ENCODE data around the gene KCNQ1OT1.
A peak's percentile ranks its signal among the peaks of the same experiment; 100 is the strongest.

The KCNQ1OT1 gene

DNA sequence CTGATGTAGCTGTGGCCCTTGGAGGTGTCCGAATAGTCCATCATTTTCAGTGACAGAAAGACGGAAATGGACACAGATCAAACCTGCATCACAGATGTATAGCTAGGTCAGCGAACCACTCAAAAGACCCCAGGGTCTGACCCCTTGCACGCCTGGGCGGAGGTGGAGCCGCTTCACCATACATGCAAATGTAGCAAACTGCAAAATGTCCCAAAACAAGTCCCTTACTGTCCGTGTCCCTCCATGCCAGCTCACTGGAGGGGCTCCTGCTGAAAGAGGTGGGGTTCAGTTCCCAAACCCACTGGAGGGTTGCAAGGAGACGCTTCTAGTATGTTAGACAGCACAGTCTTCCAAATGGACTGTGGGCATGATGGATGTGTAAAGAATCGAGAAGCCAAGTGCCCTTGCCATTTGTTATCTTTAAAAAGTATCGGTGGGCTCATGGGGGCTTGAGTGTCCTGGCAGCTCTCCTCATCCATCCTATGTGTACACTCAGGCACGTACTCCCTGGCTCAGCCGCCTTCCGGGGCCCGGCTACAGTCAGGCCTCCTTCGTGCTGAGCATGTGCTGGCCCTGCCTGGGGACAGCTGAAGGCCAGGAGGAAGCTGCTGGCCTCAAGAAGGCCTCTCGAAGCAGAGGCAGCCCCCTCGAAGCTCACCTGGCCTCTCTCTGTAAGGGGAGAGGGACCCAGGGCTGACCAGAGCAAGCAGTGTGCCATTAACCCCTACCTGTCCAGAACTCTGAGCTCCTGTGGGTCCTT is 20.2 kb upstream of the KCNQ1OT1 start:
- no peak for DNase-seq (ENCODE audit: low spot score)

DNA sequence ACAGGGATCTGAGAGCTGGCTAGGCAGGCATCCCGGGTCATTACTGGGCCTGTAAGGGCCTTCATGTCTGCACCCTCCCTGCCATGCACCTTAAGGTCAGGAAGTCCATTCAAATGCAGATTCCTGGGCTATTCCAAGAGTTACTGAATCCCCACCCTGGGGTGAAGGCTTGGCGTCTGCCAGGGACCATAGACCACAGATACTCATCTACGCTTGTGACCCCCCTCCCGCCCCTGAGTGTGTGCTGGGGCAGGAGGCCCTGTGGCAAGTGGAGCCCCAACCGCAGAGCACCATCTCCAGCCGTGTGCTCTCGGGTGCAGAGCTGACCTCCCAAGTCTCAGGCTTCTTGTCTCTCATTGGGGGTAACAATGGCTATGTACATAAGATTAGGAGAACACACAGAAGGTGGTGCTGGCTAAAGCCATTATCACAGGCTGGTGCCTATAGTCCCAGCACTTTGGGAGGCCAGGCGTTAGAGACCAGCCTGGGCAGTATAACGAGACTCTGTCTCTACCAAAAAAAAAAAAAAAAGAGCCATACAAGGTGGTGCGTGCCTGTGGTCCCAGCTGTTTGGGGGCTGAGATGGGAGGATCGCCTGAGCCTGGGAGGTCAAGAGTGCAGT is 19.1 kb upstream of the KCNQ1OT1 start:
- DNase-seq (ENCODE audit: low spot score) = no peak

DNA sequence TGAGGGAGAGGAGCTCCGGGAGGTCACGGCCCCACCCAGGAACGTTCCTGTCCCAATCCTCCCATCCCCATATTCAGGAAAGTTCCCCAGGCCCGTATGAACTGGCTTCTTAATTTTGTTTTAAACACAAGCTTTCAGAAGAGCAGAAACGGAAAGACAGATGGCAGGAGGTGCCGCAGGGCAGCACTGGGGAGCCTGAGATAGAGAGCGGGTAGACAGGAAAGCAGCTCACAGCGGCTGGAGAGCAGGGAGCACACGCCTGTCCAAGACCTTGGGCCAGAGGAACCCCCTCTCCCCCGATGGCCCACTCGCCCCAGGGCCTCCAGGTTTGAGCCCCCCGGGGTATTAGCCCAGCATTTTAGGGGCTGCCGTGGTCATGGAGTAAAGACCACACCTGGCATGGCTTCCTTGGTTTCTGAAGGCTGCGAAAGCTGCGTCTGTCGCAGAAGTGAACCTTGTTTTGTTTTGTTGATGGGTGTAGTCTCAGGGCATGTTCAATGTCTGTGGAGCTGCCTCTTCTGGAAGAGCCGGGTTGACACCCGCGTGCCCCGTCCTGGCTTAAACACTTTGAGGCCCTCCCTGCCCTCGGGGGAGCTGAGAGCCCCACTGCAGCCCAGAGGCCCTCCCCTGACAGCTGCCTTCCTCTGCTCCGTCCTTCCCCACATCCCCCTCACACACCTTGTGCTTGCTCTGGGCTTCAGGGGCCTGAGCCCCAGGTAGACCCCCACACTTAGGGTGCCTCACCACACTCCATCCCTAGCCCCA is 17.9 kb upstream of the KCNQ1OT1 start:
- no peak for DNase-seq (ENCODE audit: low spot score)

DNA sequence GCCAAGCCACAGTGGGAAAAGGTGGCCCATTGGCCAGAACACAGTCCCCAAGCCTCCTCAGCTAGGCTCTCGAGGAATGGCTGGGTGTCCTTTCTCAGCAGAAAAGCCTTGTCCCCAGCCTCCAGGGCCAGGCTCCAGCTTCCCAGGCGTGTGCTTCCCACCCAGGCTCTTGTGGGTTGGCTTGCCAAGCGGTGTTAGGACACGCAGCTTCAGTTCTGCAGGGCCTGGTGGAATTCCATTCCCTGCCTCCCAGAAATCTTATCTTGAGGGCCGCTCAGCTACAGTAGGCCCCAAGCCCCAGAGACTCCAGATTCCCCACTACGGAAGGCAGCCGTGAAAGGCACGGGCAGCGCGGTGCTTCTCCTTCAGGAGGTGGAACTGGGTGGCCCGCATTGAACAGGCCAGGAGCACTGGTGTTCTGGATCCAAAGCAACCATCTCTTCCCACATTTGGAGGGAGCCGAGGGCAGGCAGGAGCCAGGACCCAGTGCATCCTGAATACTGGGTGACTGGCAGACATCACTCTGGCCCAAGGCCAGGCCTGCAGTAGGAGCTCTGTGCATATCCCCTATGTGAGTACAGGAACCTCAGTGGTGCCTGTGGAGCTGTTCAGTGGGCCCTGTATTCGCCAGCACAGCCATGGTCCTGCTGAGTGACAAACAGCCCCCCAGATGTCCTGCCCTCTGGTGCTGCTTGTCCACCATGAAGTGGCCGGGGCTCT is 16.7 kb upstream of the KCNQ1OT1 start:
- no peak for DNase-seq (ENCODE audit: low spot score)

DNA sequence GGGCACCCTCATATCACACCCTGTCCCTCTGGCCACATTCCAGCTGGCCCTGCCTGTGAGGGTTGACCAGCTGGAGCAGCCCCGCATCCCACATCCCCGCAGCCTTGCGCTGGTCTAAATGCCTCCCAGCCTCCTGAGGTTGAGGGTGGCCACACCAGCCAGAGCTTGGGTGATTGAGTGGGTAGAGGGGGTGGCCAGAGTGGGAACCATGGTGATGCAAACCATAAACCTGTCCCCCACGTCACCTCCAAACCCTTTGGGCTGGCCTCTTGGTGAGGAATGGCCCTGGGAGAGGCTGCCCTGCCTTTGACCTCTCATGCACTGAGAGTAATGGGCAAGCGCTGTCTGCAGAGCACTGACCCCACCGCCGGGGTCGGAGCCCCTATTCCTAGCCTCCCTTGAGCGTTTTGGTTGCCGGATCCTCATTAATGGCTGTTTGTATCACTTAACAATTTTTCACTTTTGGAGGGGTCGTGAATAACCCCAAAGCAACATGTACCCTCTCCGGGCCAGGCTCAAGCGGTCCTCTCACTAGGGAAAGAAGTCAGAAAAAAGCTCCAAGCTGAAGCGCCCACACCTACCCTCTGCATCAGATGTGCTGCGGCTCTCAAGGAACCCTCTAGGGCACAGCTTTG is 16.0 kb upstream of the KCNQ1OT1 start:
- no peak for DNase-seq (ENCODE audit: low spot score)

DNA sequence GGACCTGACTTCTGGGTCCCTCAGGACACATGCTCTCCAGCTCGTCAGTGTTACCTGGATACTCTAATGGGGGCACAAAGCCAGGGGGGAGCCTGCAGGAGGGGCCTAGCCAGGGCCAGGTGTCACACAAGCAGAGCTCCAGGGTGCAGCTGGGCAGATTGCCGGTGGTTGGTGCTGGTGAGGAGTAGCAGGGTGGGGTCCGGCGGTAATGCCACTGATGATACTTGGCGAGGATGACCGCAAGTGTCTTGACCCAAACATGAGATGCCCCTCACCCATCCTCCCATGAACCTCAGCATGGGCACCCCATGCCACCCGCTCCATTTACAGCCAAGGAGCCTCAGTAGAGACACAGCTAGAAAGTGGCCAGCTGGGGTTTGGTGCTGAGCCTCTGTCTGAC is 15.1 kb upstream of the KCNQ1OT1 start:
- no peak for DNase-seq (ENCODE audit: low spot score)

DNA sequence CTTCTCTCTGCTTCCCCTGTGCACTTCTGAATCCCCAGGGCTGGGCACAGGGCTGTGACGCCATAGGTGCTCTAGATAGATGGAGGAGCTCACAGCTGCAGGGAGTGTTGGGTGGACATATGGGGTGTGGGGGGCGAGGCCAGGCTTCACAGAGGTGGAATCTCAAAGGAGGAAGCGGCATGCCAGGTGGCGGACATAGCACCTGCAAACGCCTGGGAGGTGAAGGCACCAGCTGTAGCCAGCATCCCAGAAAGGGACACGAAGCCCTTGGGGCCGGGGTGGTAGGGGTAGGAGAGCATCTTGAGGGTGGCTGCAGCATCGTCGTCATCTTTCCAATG is 14.6 kb upstream of the KCNQ1OT1 start:
- DNase-seq (ENCODE audit: low spot score) = no peak

DNA sequence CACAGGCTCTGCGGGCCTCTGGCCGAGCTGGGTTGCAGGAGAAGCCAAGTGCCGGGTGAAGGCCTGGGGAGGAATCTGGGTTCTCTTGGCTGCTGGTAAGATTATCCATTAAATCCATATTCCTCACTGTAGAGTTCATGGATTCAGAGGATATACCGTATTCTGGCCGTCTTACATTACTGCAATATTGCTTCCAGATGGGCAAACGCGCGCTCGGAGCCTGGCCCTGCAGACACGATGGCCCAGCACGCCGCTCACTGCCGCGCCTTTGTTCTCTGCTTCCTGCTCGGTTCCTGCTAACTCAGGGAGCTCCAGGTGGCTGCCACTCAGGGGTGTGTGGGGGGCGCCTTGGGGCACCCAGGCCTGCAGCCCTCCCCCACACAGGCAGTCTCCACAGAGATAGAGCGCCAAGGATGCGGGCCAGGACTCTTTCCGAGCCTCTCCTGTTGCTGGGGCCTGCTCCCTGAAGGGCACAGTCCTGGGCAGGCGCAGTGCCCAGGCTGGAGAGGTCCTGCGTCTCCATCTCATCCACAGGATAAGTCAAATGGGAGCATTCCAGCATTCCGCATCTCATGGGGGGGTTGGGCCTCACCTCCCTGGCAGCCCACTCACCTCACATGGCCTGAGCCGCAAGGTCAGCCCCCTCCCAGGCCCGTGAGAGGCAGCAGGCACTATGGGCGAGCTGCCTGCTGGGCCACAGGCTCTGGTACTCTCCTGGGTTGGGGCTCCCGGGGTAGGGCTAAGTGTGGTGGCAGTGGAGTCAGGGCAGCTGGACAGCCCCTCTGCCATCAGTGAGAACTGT is 14.1 kb upstream of the KCNQ1OT1 start:
- no peak for DNase-seq (ENCODE audit: low spot score)

DNA sequence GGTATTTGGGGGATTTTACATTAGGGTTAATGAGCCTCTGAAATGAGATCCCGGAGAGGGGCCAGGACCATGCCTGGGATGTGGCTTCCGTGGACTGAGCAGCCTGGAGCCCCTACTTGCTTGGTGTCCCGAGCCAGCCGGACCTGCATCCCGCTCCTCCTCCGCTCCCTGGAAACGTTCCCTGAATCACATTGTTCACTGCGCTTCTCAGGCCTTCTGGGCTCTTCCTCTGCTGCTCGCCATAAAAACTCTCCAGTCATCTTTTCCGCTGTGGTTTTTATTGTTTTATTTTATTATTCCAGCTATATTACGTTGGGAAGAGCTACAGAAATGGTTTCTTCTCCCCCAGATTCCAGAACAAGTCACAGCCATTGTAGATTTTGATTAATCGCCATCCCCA is 13.3 kb upstream of the KCNQ1OT1 start:
- DNase-seq (ENCODE audit: low spot score) = no peak

DNA sequence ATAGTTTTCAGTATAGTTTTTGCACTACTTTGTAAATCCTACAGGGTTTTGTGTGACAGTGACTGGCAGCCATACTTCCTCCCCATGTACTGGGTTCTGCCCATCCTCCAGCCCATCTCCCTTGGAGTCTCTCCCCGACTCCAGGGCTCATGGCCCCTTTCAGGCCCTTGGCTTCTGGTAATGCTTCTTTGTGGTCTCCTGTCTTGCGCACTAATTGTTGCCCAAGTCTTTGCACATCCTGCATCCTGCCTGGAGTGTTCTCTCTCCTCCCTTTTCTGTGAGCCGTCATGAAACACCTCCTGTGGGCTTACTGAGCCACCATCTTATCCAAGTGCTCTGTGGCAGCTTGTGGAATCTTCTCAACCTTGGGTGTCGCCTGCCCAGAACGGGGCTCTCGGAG is 11.4 kb upstream of the KCNQ1OT1 start:
- no peak for DNase-seq (ENCODE audit: low spot score)

DNA sequence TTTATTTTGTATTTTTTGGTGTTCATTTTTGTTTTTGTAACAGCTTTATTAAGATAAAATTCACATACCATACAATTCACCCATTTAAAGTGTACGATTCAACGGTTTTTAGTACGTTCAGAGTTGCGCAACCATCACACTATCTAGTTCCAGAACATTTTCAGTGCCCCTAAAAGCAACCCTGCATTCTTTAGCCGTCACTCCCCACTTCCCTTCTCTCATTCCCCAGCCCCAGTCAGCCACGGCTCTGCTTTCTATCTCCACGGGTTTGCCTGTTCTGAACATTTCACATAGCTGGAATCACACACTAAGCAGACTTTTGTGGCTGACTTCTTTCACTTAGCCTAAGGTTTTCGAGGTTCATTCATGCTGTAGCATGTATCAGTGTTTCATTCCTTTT is 9.6 kb upstream of the KCNQ1OT1 start:
- DNase-seq (ENCODE audit: low spot score) = no peak

DNA sequence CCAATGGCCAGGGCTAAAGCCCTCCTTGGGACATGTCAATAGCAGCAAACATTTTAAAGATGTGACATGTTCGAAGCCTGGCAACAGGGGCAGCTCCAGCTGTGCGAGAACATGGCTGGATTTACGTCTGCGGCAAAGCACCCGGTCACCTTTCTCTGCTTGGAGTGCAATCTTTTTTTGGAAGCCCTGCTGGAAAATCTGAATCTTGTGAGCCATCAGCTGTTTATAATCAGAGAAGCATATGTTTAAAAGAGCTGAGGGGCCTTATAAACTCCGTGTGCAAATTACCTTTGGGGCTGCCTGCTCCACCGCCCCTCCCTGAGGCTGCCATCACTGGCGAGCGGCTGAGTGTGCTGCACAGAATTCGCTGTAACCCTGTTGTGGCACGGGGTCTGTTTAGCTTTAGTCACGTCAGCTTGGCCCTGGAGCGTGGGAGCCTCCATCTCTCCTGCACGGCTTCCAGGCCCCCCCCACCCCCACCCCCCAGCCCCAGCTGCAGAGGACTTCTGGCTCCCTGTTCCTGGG is 9.0 kb upstream of the KCNQ1OT1 start:
- DNase-seq (ENCODE audit: low spot score) = no peak

DNA sequence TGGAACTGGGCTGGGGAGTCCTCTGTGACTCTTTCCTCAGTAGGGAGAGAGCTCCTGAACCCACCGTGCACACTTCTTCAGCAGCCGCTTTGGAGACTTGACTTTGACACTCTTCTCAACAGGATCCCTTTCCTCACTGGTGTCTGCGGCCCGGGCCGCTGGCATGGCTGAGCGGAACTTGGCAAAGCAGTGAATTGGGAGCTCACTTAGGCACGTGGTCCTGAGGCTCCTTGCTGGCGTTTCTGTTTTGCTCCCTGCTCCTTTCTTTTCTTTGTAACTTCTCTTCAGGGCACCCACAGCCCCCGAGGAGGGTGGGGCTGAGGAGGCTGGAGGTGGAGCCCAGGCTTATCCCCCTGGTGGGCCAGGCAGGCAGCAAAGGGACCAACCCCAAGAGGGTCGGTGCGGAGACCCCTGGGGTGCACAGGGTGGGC is 8.4 kb upstream of the KCNQ1OT1 start:
- no peak for DNase-seq (ENCODE audit: low spot score)

DNA sequence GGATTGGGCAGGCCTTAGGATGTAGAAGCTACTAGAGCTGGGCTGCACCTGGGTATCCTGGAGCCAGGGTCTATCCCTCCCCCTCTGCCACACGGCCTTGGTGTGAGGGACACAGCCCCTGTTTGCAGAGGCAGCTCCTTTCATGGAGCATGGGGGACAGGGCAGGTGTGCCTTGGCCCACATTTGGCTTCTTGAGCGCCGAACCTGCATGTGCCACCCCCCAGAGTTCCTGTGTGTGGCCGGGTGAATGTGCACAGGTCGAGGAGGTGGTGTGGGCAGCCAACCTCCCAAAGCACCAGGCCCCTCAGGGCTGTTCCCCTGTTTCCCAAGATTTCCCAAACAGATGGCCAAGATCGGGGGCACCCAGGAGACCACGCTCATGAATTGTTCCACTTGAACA is 7.9 kb upstream of the KCNQ1OT1 start:
- no peak for DNase-seq (ENCODE audit: low spot score)

DNA sequence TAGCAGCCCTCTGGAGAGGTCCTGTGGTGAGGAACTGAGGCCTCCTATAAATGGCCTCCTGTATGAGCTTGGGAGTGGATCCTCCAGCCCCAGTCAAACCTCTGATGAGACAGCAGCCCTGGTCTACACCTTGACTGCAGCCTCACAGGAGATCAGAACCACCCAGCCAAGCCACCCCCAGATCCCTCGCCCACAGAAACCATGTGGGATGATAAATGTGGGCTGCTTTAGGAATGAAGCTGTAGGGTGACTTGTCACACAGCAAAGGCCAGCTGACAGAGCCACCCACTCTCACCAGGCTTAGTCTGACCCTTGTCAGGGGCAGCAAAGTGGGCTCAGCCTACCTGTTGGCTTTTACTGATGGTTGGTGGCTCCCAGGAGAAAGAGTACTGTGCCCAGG is 6.5 kb upstream of the KCNQ1OT1 start:
- DNase-seq (ENCODE audit: low spot score) = no peak

DNA sequence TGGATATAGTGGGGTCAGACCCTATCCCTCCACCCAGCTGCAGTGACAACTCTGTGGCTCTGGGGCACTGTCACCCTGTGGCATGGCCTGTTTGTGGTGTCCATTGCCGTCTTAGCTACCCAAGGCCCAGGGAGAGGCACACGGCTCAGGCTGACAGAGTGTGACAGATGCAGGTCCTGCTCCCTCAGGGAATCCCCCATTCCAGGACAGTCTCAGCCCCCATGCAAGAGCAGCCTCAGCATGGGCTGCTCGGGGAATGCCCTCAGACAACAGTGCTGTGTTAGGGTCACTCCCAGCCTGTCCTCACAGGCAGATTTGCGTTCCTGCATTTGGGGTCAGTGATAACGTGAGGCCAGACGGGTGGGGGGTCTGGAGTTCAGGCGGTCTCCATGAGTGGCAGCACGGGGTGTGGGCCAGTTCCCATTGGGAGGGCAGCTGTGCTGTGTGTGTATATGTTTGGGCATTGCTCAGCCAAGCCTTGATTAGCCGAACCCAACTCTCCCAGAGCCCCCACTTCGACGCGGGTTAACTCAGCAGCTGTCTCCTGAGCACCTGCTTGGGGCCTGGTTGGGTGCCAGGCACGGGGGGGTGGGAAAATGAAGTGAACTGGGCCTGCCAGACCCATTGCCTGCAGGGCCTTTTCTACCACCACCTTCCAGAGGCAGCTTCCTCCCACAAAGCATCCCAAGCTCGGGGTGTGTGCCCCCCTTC is 5.3 kb upstream of the KCNQ1OT1 start:
- DNase-seq (ENCODE audit: low spot score) = no peak

DNA sequence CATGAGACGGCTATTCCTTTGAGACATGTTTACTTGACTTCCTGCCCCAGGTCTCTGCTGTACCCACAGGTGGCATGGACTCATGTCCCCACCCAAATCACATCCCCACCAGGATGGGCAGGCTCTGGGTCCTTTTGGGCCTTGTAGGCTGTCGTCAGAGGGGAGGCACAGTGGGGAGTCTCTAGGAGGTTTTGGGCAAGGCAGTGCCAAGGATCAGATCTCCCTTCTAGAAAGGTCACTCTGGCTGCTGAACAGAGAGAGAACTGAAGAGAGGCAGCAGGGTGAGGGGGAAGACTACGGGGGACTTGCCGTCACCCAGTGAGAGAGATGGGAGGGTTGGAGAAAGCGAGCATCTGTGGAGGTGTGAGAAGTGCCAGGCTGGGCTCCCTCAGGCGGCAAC is 4.6 kb upstream of the KCNQ1OT1 start:
- DNase-seq (ENCODE audit: low spot score) = no peak

DNA sequence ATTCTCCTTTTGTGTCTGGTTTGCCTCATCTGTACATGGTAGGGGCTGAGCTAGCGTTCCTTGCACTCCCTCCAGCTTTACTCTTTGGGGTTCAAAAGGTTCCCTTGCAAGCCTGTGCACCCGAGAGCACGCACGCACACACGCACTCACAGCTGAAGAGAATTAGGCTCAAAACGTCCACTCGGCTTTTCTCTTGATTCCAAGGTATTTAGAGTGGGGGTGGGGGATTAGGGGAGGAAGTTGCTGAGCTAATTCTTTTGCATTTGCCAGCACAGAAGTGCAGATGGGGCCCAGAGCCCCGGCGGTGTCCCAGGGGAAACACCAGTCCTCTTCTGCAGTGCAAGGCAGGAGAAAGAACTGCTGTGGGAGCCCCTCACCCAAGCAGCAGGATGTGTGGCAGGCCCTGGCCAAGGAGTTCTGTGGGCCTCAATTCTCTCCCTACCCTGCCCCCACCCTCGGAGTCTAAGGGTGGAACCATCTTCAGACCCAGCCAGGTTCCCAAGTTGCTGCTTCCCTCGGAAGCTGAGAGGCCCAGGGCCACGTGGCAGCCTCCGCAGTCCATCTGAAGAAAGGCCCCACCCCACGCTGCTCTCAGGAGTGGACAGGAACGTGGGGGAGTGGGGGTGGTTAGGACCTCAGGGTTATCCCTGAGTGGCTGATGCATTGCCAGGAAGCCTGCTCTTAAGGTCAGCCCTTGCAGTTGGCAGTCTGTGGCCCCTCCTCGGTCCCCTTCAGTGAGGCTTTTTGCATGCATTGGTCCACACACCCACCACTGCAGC is 3.8 kb upstream of the KCNQ1OT1 start:
- no peak for DNase-seq (ENCODE audit: low spot score)

DNA sequence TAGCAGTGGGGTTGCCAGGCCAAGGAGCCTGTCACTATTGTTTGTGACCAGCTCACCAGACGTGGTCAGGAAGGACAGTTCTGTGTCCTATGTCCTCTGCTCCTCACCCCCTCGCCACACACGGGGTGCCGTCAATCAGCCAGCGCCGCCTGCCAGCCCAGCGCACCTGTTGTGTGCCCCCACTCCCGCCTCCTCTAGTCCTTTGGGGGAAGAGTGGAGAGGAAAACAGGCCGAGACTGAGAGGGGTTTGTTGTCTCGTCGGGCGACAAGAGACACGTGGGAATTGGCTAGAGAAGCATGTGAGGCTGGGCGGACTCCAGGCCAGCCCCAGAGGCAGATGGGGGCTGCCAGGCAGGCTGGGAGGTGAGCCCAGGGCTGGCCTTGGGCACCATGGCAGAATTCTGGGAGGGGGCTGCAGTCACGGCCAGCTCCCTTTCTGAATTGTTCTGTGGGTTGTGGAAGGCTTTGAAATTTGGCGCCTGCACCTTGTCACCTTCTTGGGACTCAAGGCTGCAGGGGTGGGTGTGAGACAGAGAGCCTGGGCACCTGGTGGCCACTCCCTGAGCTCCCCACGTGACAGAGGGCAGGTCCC is 3.1 kb upstream of the KCNQ1OT1 start:
- DNase-seq (ENCODE audit: low spot score) = peak; percentile 33
